Testis (tissue), 3 donors: ENCODE measurements around the gene LY6G6C. TPM values are rescaled to one million over a fixed set of nuclear protein-coding genes. Genes with fewer than 3 reads are reported as not detected.

Experiments
- DNase-seq: peaks from one replicate; pipeline ENCODE4 v3.0.0-alpha.2; 2019
- H3K27ac ChIP-seq, 2 donors: fragments of 200-600 bp; sonication (generic); one replicate each; pipeline ENCODE4 v1.5.1; 2019
- H3K27me3 ChIP-seq: fragments of 200-600 bp; sonication (generic); one replicate; pipeline ENCODE4 v1.5.1; 2019
- H3K36me3 ChIP-seq: fragments of 200-600 bp; sonication (generic); one replicate; pipeline ENCODE4 v1.5.1; 2017; ENCODE audit warnings: low read depth; ENCODE audit errors: missing control alignments
- H3K4me1 ChIP-seq: fragments of 200-600 bp; sonication (generic); one replicate; pipeline ENCODE4 v1.5.1; 2019
- H3K4me3 ChIP-seq, 2 donors: fragments of 200-600 bp; sonication (generic); one replicate each; pipeline ENCODE4 v1.5.1; 2017 to 2019
- H3K9me3 ChIP-seq: fragments of 200-600 bp; sonication (generic); one replicate; pipeline ENCODE4 v1.5.1; 2017
- POLR2A ChIP-seq: fragments of 450-650 bp; IDR thresholded peaks from one replicate; pipeline ENCODE4 v1.6.1; 2017; ENCODE audit warnings: antibody characterized with exemption, mild to moderate bottlenecking, moderate library complexity
- WGBS, 2 donors: methylation state at CpG; one replicate each; pipeline ENCODE4 v1.1.5; 2018; 5-methylcytosine and 5-hydroxymethylcytosine counted together
- intact Hi-C: fragments of 100-400 bp; cut with DNase I; formaldehyde crosslinking; loops from one replicate; pipeline ENCODE4 v1.15.1; 2023; ENCODE audit warnings: low total_unique reads
- polyA plus RNA-seq: library from polyadenylated mRNA; stranded (reverse); fragments of 350-450 nt; fragmentation: Illumina TruSeq; extraction: RNeasy Lipid Tissue Mini Kit (QIAGEN cat#74804); gene quantifications from one replicate; pipeline ENCODE4 v1.2.3, GENCODE V29; 2014; ENCODE audit warnings: low read depth, low replicate concordance; ENCODE audit not compliant: insufficient read depth
- total RNA-seq, 2 donors: library from RNA; depleted of rRNA; stranded (reverse); fragments of >200 nt; gene quantifications; one replicate each; pipeline ENCODE4 v1.2.3, GENCODE V29; 2016
- TF ChIP-seq, protein P1 (sequence below), 3 experiments: fragments of 450-650 bp in 2 of 3; fragments of 200-600 bp in 1 of 3; sonication (generic) in 1 of 3; IDR thresholded peaks; one replicate each; pipeline ENCODE4 v1.5.1; 2016 to 2019; ENCODE audit warnings: antibody characterized with exemption in 3 of 3, mild to moderate bottlenecking in 2 of 3, moderate library complexity in 1 of 3

LY6G6C gene
- total and polyA plus RNA-seq, 3 donors from 2014 or later: 0.39 to 1.4 TPM; not detected in 1

DNA sequence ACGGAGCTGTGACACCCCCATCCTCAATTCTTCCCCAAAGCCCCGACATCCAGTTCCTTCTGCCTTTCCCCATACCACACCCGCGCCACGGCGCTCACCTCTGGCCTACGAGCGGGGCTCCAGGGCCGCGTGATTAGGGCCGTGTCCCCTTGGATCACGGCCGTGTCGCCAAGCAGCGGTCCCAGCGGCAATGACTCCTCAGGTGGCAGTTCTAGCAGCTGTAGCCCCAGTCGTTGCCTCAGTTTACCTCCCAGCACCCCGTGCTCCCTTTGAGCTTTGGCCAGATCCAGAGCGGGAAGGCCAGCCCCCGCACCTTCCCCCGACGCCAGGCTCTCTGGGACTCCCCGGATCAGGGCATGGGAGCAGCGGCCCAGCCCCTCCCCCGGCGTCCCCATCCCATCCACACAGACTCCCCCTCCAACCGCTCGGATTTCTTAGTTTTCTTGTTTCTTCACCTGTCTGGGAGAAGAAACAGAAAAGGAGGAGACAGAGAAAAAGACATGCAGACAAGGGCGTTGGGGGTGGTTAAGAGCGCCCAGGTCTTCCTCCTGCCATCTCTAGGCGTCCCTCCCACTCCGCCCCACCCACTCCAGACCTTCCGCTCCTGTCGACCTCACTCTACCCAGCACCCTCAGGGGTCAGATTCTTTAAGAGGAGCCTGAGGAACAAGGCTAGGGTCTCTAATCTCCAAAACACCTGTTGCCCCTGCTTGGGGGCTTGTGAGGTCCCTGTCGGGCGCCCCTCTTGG lies 7.4 kb upstream of the LY6G6C start, which contains the start of gene DDAH2:
Gene DDAH2 (minus strand): TSS at position 533 of the 748 bp plus-strand sequence. CDS start 138 bp downstream, at position 395.
- Histone ChIP-seq H3K9me3 (no peaks in the 10 kb centered on the region), H3K27ac (peak within 1 kb of the TSS; percentile 94 to 96), H3K4me3 (peak within 1 kb of the TSS; percentile 66 to 85), H3K4me1 (peaks cover 6% of the 10 kb centered on the region), H3K36me3 (no peaks in the 10 kb centered on the region), H3K27me3 (no peaks in the 10 kb centered on the region)
- WGBS, 2 donors: 10 to 13% methylated on average over 33 to 36 of the region's 36 CpGs
- intact Hi-C loops: no loop called here
- TF ChIP-seq POLR2A: no peak
- TF ChIP-seq, protein P1, sequence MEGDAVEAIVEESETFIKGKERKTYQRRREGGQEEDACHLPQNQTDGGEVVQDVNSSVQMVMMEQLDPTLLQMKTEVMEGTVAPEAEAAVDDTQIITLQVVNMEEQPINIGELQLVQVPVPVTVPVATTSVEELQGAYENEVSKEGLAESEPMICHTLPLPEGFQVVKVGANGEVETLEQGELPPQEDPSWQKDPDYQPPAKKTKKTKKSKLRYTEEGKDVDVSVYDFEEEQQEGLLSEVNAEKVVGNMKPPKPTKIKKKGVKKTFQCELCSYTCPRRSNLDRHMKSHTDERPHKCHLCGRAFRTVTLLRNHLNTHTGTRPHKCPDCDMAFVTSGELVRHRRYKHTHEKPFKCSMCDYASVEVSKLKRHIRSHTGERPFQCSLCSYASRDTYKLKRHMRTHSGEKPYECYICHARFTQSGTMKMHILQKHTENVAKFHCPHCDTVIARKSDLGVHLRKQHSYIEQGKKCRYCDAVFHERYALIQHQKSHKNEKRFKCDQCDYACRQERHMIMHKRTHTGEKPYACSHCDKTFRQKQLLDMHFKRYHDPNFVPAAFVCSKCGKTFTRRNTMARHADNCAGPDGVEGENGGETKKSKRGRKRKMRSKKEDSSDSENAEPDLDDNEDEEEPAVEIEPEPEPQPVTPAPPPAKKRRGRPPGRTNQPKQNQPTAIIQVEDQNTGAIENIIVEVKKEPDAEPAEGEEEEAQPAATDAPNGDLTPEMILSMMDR (IDR thresholded peaks at IDR 0.05): peak in 1 of 3 experiments; percentile 53
- no peak for DNase-seq

DNA sequence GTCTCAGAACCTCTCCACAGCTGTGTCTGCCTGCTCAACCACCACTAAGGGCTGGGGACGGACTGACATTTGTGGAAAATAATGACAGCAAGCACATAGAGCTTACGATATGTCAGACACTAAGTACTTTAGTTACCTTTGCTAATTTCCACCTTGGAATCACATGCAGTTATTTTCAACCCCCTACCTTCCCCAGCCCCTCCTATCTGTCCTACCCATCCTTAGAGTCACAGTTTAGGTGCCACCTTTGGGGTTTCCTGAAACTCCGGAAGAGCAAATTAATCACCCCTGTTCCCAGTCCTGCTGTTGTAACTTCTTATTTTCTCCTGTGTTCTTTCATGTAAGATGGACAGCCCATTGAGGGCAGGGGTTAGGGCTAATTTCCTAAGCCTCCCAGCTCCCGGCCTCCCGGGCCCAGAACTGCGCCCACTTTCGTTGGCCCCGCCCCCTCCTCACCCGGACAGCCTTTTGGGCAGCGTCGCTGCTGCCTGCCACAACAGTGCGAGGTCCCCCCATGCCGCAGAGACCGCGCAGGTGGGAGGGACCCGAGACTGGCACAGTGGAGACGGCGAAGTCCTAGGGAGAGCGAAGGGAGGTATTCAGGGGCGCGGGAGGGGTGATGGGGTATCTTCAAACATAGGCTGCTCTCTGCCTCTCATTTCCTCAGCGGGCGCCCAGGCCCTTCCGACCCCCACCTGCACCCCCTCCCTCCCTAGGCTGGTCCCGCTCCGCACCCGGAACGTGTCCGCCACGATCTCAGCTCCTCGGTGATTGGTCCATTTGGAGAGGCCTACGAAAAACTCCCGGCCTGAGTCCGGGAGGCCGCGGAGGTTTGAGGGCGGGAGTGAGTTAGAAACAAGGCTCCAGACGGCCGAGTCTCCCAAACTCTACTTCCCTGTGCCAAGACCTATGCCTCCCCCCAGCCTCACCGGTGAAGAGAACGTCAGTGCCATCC lies 6.4 kb upstream of the LY6G6C start:
- H3K4me3 ChIP-seq: peak overlapping the region; percentile 66 to 85
- TF ChIP-seq, protein P1 (IDR thresholded peaks at IDR 0.05): no peak
- TF ChIP-seq POLR2A: no peak
- no peaks in the 10 kb centered on the region for H3K27me3 ChIP-seq
- no peaks in the 10 kb centered on the region for H3K9me3 ChIP-seq
- no peak for DNase-seq
- 54 to 59% methylated on average over 39 to 40 of the region's 41 CpGs for WGBS, 2 donors
- H3K27ac ChIP-seq: peak overlapping the region; percentile 94 to 96
- intact Hi-C loops: no loop called here
- H3K4me1 ChIP-seq: peaks cover 6% of the 10 kb centered on the region
- H3K36me3 ChIP-seq: no peaks in the 10 kb centered on the region

DNA sequence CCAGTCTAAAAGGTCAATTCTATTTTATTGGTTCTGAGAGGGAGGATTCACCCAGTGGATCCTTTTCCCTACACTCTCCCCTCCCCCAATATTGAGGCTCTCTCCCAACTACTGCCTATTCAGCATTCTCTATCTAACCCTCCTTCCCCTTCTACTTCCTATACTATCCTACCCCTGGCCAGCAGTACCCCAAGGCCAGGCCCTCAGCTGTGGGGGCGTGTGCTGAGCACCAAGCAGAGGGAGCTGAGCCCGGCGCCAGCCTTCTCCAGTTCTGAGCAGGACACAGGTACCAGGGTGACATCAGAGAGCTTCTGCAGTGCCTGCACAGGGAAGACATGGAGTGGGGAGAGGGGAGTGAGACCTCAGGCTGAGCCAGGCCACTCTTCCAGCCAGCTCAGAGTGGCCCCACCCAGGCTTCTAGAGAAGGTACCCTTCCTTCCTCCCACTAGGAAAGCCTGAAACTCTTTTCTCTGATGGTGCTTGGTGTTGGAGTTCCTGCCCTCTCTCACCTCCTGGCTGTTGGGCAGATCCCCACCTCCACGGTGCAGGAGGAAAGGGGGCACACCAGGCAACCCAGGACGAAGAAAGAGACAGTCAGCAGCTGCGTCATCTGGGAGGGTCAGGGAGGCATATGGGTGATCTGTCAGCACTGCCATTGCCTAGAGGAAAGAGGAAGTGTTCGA lies 5.6 kb upstream of the LY6G6C start:
- H3K4me3 ChIP-seq: no peak overlapping the region
- DNase-seq: no peak
- peak overlapping the region in 1 of 2 donors; percentile 96 for H3K27ac ChIP-seq
- peaks cover 6% of the 10 kb centered on the region for H3K4me1 ChIP-seq
- intact Hi-C loops: no loop called here
- TF ChIP-seq, protein P1 (IDR thresholded peaks at IDR 0.05): no peak
- no peak for TF ChIP-seq POLR2A
- WGBS, 2 donors: 72 to 79% methylated on average over 7 of the region's 7 CpGs
- no peaks in the 10 kb centered on the region for H3K9me3 ChIP-seq
- H3K27me3 ChIP-seq: no peaks in the 10 kb centered on the region
- no peaks in the 10 kb centered on the region for H3K36me3 ChIP-seq

GRCh38 chr6:31725502-31726350 lies 4.2 kb upstream of the LY6G6C start:
- Histone ChIP-seq H3K27ac (no peak overlapping the region), H3K36me3 (no peaks in the 10 kb centered on the region), H3K27me3 (no peaks in the 10 kb centered on the region), H3K4me3 (no peak overlapping the region), H3K4me1 (peaks cover 6% of the 10 kb centered on the region), H3K9me3 (no peaks in the 10 kb centered on the region)
- intact Hi-C loops: no loop called here
- DNase-seq: peak; percentile 47
- 81% methylated on average over 12 of the region's 12 CpGs for WGBS, 2 donors
- TF ChIP-seq POLR2A: no peak
- TF ChIP-seq, protein P1 (IDR thresholded peaks at IDR 0.05): no peak
